ENCODE data around the gene FARS2.

GRCh38 chr6:5599127-5599526 is 337.8 kb downstream of the FARS2 start:
- TF ChIP-seq, protein P1, sequence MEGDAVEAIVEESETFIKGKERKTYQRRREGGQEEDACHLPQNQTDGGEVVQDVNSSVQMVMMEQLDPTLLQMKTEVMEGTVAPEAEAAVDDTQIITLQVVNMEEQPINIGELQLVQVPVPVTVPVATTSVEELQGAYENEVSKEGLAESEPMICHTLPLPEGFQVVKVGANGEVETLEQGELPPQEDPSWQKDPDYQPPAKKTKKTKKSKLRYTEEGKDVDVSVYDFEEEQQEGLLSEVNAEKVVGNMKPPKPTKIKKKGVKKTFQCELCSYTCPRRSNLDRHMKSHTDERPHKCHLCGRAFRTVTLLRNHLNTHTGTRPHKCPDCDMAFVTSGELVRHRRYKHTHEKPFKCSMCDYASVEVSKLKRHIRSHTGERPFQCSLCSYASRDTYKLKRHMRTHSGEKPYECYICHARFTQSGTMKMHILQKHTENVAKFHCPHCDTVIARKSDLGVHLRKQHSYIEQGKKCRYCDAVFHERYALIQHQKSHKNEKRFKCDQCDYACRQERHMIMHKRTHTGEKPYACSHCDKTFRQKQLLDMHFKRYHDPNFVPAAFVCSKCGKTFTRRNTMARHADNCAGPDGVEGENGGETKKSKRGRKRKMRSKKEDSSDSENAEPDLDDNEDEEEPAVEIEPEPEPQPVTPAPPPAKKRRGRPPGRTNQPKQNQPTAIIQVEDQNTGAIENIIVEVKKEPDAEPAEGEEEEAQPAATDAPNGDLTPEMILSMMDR (conservative IDR thresholded peaks at IDR 0.05), result no peak
- no peak for TF ChIP-seq ZFX (IDR thresholded peaks at IDR 0.05)
